GOT3 (cell line): ENCODE results near the gene KRT10.
"Not testable (repeated sequence)": the region's sequence is repeated elsewhere in the genome, so short reads cannot be mapped to it uniquely, and the experiment has no call there.

Source experiments
- DNase-seq: peaks from one replicate; lab custom pipeline; 2025; ENCODE audit warnings: mixed read lengths; lab: John Stamatoyannopoulos, UW

The KRT10 gene

DNA sequence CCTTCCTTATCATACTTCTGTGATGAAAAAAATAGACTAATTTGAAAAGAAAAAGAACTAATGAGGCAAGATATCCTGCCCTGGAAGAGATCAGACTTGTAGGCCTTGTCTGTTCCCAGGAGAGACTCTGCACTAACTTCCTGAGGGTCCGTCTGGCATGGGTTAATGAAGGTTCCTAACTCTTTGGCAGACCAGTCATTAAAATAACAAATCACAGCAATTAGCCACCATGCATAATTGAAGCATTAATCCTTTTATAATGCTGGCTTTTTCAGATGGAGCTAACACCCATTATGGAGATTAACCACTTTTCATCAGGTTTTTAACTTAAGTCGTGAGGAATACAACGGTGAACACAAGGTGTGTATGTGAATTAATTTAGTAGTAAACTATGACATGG lies 10.4 kb upstream of the KRT10 start:
- DNase-seq: no peak

GRCh38 chr17:40830085-40830776 lies 7.8 kb upstream of the KRT10 start:
- DNase-seq: no peak

DNA sequence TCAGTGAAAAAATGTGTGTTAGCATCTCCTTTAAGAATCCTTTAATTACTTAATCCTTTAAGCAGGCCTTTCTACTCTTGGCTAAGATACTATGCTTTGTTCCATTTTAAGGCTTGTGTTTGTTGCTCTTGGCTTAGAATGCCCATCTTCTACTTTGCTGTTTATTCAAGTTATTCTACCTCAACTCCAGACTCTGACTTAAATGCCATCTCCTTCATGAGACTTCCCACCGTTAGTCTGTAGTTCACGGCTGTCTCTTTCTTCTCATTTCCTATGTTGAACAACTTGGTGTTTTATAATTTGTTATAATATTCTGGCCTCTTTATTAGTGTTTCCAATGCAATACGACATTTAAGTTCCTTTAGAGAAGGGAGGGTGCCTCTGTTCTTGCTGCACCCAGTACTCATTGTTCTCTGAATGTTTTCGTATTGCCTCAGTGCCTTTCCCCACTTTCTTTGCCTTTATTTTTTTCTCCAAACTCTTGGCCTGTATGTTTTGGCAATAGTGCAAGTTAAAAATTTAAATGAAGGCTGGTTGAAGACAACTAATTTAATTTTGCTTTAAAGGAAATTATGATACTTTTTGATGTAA lies 6.1 kb upstream of the KRT10 start:
- no peak for DNase-seq

DNA sequence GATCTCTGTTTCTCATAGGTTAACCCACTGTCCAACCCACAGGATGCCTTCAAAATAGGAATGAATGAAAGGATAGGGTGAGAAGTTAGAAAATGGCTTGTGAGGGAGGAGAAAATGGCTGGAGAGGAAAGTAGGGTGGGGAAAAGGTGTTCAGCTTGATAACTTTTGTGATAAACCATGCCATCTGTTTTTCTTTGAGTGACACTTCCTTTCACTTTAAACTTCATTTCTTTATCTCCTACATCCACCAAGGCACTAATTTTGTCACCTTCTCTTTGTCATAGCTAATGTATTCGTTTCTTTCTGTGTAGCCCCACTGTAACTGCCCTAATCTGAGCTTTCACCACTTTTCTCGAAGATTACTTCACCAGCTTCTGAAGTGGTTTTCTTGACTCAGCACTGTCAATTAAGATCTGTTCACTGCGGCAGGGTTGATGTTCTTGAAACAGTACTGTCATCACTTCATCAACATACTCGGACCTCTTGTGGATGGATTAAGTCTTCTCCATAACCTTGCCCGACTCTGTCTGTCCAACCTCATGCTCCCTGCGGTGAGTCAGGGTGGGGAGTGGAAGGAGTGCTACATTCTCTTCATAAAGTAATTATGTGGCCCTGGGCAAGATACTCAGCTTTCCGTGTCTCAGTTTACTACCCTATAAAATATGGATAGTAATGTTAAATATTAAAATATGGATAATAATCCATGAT lies 5.5 kb upstream of the KRT10 start:
- DNase-seq: no peak

- no peak for DNase-seq
These were observed 3.2 kb upstream of the KRT10 start for GRCh38 chr17:40825599-40825998.

DNA sequence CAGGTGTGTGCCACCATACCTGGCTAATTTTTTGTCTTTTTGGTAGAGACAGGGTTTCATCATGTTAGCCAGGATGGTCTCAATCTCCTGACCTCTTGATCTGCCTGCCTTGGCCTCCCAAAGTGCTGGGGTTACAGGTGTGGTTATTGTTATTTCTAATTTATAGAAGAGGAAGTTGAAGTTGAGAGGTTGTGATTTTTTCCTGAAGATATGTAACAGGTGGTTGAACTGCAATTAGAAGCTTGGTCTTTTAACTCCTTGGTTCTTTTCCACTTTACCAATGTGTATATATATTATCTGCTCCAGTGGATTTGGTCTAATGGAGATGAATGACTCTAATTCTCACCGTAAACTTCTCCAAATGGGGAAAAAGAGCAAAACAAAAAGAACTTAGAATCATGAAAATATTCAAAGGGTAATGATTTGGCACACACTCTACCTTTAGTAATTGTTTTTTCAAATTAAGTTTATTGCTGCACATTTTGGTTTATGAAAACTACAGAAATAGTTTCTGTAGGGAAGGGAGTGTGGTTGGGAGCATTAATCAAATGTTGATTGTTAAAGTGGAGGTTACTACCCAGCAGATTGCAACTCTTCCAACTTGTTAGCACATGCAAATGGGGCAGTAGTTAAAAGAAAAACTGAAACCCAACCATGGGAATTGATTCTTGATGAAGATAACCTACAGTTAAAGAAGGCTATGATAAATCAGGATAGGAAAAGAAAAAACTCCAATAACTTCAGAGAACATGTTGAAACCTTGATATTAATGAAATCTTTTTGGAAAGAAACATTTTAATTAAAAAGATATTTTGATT lies 1.8 kb upstream of the KRT10 start:
- DNase-seq: no peak

GRCh38 chr17:40821536-40821935 lies 878 bp downstream of the KRT10 start:
- no peak for DNase-seq

DNA sequence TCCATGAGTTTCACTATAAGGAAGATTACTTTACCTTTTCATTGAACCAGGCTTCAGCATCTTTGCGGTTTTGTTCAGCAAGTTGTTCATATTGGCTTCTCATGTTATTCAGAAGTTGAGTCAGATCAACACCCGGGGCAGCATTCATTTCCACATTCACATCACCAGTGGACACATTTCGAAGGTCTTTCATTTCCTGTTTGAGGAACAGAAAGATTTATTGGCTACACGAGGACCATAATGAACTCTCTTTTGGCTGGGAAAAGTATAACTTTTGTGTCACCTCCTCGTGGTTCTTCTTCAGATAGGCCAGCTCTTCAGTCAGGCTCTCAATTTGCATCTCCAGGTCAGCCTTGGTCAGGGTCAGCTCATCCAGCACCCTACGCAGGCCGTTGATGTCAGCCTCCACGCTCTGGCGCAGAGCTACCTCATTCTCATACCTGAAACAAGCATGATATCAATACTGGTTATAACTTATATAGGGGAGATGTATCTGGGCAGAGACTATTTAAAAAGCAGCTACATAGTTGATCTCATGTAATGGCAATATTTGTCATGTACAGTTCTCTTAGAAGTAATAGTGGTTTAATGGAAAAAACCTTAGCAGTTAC lies 2.1 kb downstream of the KRT10 start:
- no peak for DNase-seq

GRCh38 chr17:40819528-40820125 lies 2.8 kb downstream of the KRT10 start:
- no peak for DNase-seq

- peak; percentile 75 for DNase-seq
These were observed 3.5 kb downstream of the KRT10 start for GRCh38 chr17:40818733-40819527.

DNA sequence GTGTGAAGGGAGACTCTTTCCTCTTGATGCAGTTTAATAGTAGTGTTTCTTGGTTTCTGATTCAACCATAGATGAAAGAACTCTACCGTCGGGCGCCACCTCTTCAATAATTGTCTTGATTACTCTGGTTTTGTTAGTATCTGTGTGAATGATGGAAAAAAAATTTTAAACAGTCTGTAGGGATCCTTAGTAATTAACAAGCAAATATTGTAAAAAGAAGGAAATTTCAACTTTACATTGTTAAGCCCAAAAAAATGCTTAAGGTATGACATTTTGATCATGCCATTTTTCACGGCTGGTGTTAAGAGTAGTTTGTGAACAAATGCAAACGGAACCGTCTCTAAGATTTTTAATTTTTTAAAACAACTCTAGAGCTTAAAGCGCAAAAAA lies 4.1 kb downstream of the KRT10 start:
- no peak for DNase-seq

- no peak for DNase-seq
These were observed 5.2 kb downstream of the KRT10 start for GRCh38 chr17:40817103-40817682.

DNA sequence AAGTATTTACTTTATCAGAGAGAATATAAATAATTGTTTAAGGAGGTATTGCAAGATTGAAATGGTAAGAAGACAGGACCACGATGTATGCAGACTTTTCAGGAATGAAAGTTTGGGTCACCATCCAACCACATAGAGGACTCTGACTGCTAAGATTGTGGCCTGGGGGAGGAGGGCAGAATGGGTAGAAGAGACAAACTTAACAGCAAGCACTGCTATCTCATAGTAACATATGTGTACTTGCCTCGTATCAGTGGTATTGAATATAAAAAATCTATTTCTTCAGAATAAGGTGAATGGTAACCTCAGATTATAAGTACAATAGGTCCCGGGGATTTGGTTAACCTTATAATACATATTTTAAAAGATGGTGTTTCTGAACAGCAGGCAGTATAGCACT lies 5.8 kb downstream of the KRT10 start:
- DNase-seq: no peak

DNA sequence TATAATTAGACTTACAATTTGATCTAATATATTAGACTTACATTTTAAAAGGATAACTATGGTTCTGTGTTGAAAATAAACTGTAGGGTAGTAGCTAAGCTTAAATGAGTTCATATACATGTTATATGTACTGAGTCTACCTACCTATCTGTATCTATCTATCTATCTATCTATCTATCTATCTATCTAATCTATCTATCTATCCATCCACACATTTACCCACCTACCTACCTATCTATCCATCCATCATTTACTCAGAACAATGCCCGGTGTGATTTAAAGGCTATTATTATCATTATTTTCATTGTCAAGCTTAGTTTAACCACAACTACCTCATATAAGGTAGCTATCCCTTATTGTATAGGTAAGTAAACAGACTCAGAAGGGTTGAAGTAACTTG lies 7.0 kb downstream of the KRT10 start:
- no peak for DNase-seq

- DNase-seq: not testable (repeated sequence)
These were observed 7.8 kb downstream of the KRT10 start for GRCh38 chr17:40814657-40815056.

- no peak for DNase-seq
These were observed 8.6 kb downstream of the KRT10 start for GRCh38 chr17:40813804-40814203.

- no peak for DNase-seq
These were observed 9.8 kb downstream of the KRT10 start for GRCh38 chr17:40812639-40813038.

GRCh38 chr17:40810494-40810893 lies 11.9 kb downstream of the KRT10 start:
- no peak for DNase-seq

- DNase-seq: no peak
These were observed 12.5 kb downstream of the KRT10 start for GRCh38 chr17:40809721-40810421.

GRCh38 chr17:40806131-40806530 lies 16.3 kb downstream of the KRT10 start:
- DNase-seq: no peak
